HepG2 (cell line): ENCODE results near the gene C7orf57. TPM values are rescaled to one million over a fixed set of nuclear protein-coding genes. Genes with fewer than 3 reads are reported as not detected.

Experiments used
- CSRNP1 ChIP-seq: sonication (generic); formaldehyde crosslinking; IDR thresholded peaks from 2 replicates; pipeline ENCODE4 v1.8.1; 2023; ENCODE audit warnings: mild to moderate bottlenecking, missing genetic modification reagents
- DPF2 ChIP-seq: sonication (generic); formaldehyde crosslinking; IDR thresholded peaks from 2 replicates; pipeline ENCODE4 v1.4.0; 2020; ENCODE audit warnings: mild to moderate bottlenecking, low read depth, missing genetic modification reagents, borderline replicate concordance
- E2F2 ChIP-seq: sonication (generic); formaldehyde crosslinking; IDR thresholded peaks from 2 replicates; pipeline ENCODE4 v1.4.0; 2020; ENCODE audit warnings: missing genetic modification reagents, borderline replicate concordance
- KLF15 ChIP-seq: sonication (generic); formaldehyde crosslinking; IDR thresholded peaks from 2 replicates; pipeline ENCODE4 v1.8.1; 2023; ENCODE audit warnings: borderline replicate concordance, mild to moderate bottlenecking, inconsistent platforms, missing genetic modification reagents, mixed read lengths
- MTF1 ChIP-seq: sonication (generic); formaldehyde crosslinking; IDR thresholded peaks from 2 replicates; pipeline ENCODE4 v1.5.0; 2020; ENCODE audit warnings: missing genetic modification reagents
- MXD3 ChIP-seq: IDR thresholded peaks from 2 replicates; pipeline ENCODE4 v1.6.1; 2016; ENCODE audit warnings: mild to moderate bottlenecking, missing biosample characterization, missing genetic modification reagents
- SALL1 ChIP-seq: sonication (generic); formaldehyde crosslinking; IDR thresholded peaks from 2 replicates; pipeline ENCODE4 v1.8.0; 2022; ENCODE audit warnings: mild to moderate bottlenecking, missing genetic modification reagents
- SIN3A ChIP-seq: IDR thresholded peaks from 2 replicates; pipeline ENCODE4 v1.6.1; 2011; ENCODE audit warnings: low read depth, mild to moderate bottlenecking, control low read depth, low read length, borderline replicate concordance
- ZBED4 ChIP-seq: sonication (generic); formaldehyde crosslinking; IDR thresholded peaks from 2 replicates; pipeline ENCODE4 v1.4.0; 2020; ENCODE audit warnings: missing genetic modification reagents, borderline replicate concordance
- ZBTB21 ChIP-seq: sonication (generic); formaldehyde crosslinking; IDR thresholded peaks from 2 replicates; pipeline ENCODE4 v1.4.0; 2020; ENCODE audit warnings: missing genetic modification reagents
- ZHX1 ChIP-seq: sonication (generic); formaldehyde crosslinking; IDR thresholded peaks from 2 replicates; pipeline ENCODE4 v1.8.1; 2022; ENCODE audit warnings: low read depth, mild to moderate bottlenecking, missing genetic modification reagents
- ZNF256 ChIP-seq: sonication (generic); formaldehyde crosslinking; conservative IDR thresholded peaks from 2 replicates; pipeline ENCODE4 v1.4.0; 2020; ENCODE audit warnings: missing genetic modification reagents
- ZNF772 ChIP-seq: sonication (generic); formaldehyde crosslinking; IDR thresholded peaks from 2 replicates; pipeline ENCODE4 v1.5.0; 2020; ENCODE audit warnings: mild to moderate bottlenecking, missing genetic modification reagents
- polyA plus RNA-seq, 8 experiments: library from polyadenylated mRNA; depleted of rRNA in 3 of 8; stranded (reverse) in 7 of 8; unstranded in 1 of 8; fragments of >200 nt; fragmentation: Illumina TruSeq in 4 of 8; extraction: Trizol in 4 of 8; gene quantifications; 2 replicates each; pipeline versions ENCODE4 v1.2.1 to v1.2.3, GENCODE V29; 2011 to 2016; ENCODE audit warnings: low read depth in 4 of 8, missing spikeins in 1 of 8, mixed read lengths in 1 of 8; ENCODE audit not compliant: insufficient read depth in 1 of 8
- total RNA-seq, 5 experiments: library from RNA; depleted of rRNA; stranded (reverse); fragments of >200 nt; fragmentation: Illumina TruSeq; extraction: Trizol; gene quantifications; 2 replicates each; pipeline ENCODE4 v1.2.3, GENCODE V29; 2016; ENCODE audit warnings: low read depth in 1 of 5

The C7orf57 gene
- total and polyA plus RNA-seq, 2 of the 13 experiments (the other 11 are each of a cell fraction or from before 2014, with no cell fraction given) = not detected

GRCh38 chr7:48089046-48090003, 54.0 kb downstream of the C7orf57 start, which contains the start of gene UPP1 (continued):
- TF ChIP-seq ZBED4 (CRISPR knock-in tag) = no peak
- TF ChIP-seq MXD3 (CRISPR knock-in tag) = 0 out of 2 replicates have a peak, but pooled peaks have one; percentile 52
- no peak for TF ChIP-seq DPF2
- TF ChIP-seq E2F2 (CRISPR knock-in tag) = no peak
- peak; percentile 47 for TF ChIP-seq SALL1
- 0 out of 2 replicates have a peak, but pooled peaks have one; percentile 29 for TF ChIP-seq CSRNP1 (CRISPR knock-in tag)
- no peak for TF ChIP-seq ZNF772 (CRISPR knock-in tag)
- peak; percentile 50; the same call in 1 of the 2 replicates for TF ChIP-seq MTF1
- TF ChIP-seq ZBTB21 = no peak
- no peak; the same call in 1 of the 2 replicates for TF ChIP-seq KLF15 (CRISPR knock-in tag)
- TF ChIP-seq ZHX1 (CRISPR knock-in tag) = no peak
- TF ChIP-seq SIN3A = no peak
- TF ChIP-seq ZNF256 (CRISPR knock-in tag) = peak; percentile 45; the same call in 1 of the 2 replicates
